Medulla oblongata (tissue), 1 donor: ENCODE data around the gene NAV2.
A peak's percentile ranks its signal among the peaks of the same experiment; 100 is the strongest.

Experiments
- DNase-seq: peaks from one replicate; pipeline ENCODE4 v3.0.0-alpha.2; 2015; ENCODE audit errors: extremely low spot score

The NAV2 gene

DNA sequence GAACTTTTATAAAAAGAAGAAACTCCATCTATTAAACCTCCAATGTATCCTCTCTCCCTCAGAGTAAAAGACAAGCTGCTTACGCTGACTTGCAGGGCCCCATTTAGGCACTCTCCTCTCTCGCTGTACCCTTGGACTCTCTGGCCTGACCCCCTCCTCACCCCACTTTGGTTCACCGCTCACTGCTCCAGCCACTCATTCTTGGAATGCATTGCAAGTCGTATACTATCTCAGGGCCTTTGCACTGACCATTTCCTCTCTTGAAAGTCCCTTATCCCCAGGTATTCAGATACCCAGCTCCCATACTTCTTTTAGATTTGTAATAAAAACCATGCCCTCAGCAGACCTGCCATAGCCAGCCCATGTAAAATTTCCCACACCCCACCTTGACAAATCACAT lies 308.1 kb downstream of the NAV2 start:
- DNase-seq: no peak

DNA sequence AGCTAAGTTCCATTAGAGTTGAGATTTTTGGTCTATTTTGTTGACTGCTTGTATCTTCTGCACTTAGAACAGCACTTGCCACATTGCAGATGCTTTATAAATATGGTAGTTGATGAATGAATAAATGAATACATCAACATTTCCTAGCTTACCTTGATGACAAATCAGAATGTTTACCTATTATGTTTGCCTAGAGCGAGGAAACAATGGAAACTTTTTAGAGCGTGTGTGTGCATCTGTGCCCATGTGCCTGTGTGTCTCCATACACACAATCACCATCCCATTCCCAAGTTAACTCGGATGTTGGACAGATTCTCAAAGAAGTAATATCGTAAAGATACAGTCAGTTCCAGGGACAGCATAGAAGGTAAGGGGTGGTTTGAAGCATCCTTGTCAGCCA lies 308.6 kb downstream of the NAV2 start:
- DNase-seq: no peak

DNA sequence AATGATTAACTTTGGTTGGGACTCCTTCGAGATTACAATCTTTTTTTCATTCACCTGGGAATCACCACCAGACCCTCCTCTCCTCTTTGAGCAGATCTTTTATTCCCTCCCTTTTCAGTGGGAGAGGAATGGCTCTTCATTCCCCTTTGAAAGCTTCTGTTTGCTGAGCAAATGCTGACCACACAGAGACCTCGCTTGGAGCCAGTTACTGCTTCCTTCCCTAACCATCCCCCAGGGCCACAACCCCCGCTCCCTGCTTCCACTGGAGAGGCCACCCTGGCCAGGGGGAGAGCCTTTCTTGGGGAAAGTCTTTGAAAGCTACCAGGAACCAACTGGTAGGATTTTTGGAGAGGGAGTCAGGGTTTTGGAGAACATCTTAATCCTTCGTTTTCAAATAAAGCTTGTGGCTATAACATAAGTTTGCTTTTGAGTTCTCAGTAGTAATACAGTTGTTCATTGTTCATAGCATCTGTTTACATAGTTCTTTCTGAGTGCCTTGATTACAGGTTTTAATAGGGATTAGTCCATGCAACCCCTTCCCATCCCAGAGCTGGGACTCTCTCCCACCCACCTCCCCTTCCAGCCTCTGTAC lies 309.2 kb downstream of the NAV2 start:
- no peak for DNase-seq

DNA sequence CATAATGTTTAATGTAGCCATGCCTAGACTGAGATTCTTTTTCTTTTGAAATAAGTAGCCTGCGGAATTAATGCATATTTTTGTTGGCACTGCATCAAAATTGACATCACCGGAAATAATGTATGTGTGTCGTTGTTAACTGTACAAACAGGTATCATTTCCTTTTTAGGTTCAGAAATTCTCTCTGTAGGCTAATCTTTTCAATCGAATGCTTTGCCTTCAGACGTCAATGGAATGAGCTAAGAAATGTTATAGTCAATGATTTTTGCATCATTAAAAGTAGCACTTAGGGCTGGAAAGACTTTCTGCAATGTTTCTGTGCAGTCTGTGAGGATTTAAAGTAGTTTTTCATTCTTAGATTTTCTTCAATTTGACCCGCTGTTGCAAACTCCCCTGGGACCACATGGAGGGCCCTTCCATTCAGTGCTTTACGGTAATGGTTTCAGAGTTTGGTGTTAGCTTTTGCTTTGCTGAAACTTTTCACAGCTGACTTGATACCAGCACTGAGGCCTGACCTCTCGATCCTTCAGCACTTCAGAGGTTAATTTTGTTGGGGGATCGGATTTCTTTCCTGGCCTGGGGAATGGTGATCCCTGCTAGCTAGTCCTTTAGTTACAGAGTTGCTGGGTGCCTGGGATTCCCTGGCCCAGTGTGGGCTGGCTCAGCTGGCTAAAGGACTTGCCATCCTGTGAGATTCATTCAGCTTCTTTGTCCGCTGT lies 309.9 kb downstream of the NAV2 start:
- DNase-seq: no peak

DNA sequence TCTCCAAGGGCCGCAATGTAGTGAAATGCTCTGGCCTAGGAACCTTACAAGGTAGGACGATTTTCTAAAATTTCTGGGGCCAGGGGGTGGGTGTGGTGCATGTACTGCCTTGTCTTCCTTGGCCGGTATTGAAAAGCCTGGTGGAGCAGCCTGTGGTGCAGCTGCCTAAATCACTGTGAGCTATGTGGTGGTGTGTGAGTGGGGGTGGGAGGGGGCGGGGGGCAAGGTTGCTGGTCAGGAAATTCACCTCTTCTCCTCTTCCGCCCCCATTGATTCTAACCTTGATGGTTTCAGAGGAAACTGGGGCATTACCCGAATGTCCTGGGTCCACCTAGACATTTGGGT lies 310.4 kb downstream of the NAV2 start:
- no peak for DNase-seq

DNA sequence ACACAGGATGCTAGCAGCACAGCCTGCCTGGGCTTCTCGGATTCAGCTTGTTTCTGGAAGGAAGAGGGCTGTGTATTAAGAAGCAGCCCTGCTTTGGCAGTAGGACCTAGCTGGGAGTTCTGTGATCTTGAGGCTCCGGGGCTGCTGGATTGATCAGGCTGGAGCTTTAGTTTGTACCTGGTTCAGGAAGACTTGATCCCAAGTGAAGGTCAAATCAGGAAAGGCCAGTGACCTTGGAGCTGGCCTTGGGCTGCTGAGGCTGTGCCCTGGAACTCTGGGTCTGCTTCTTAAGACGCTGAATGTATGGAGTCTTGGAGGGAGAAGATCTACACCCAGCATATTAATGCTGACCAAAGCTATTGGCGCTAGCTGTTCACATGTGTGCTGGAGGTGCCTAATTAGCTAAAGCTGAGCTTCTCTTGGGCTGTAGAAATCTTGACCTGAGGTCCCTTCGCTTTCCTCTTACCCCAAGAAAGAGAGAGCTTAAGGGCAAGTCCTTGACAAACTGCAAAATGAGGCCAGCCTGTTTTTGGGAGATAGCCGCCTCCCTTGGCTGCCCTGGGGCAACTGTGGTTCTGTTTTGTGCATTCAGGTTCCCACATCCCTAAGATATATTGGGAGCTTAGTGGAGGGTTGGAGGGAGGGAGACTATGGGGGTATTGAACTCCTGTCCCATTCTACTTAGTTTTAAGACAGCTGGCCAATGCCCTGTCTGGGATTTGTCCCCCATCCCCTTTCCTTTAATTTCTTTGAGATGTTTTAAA lies 311.7 kb downstream of the NAV2 start:
- no peak for DNase-seq

DNA sequence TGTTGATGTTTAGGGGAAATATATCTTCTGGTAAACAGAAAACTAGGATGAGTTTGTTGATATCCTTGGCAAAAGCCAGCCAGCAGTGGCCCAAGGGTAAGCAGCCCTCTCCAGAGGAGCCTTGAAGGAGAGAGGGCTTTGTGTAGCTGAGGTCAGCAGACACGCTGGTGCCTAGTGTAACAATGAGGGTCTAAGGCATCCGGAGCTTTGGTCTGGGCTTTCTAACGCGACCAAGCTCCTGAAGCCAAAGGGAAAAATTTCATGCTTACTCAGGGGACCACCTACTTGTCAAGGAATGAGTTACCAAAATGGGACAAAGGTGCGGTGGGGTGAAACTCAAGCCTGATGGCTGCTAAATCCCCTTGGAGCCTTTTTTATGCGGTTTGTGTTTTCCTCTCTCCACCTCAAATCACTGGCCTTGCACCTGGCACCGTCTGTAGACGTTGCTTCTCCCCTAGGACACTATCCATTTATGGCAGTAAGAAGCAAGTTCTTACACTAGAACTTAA lies 312.7 kb downstream of the NAV2 start:
- peak; percentile 48 for DNase-seq

DNA sequence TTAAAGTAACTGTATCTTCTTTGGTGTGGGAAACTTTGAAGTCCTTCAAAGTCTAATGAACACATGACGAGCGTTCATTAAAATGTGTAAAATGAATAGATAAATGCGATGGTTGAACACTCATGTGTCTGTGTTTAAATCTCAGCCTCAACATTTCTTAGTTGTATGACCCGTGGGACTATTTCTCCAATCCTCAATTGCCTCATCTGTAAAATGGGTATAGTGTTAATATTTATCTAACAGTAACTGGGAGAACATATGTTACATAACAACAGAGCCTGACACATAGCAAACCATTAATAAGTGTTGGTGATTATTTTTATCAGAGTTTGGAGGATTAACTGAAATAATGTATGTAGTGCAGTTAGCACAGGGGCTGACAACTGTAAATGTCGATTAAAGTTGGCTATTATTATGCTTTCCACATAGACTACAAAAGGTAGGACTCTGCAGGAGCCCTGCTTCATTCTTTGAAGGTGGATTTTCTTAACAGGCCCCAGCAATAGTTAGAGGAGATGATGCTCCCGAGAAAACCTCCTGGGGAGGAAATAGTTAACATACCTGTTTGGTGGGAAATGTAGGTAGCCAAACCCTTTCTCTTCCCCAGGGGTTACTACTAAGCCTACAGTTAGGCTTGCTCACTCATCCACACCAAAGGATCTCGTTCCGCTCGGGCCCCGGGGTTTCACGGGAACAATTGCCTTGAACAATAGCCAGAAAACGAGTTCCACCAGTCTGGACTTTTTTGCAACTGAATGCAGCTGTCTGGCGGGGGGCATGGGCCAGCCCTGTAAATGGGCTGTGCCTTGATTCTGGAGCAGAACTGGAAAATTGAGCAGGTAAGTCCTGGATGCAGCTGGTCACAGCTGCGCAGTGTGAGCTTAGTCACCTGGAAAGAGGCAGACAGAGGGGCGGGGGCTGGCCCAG lies 314.3 kb downstream of the NAV2 start:
- DNase-seq: no peak

DNA sequence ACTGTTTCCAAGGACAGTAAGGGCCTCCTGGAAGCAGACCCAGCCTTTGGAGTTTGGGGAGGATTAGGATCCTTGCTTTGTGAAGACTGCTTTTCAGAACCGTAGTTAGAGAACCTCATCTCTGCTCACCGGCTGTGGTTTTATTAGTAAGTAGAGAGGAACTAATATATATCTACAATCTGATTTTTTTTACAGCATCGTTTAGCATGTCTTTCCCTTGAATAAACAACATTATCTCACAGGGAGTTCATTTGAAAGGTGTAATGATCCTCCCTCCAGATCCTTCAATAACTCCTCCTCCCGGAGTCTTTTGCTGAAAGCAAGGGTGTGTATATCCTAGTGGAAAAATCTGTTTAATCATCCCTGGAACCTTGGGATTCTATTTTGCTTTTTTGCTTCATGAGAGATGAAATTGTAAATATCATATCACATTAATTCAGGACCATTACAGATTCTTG lies 314.9 kb downstream of the NAV2 start:
- DNase-seq: no peak

DNA sequence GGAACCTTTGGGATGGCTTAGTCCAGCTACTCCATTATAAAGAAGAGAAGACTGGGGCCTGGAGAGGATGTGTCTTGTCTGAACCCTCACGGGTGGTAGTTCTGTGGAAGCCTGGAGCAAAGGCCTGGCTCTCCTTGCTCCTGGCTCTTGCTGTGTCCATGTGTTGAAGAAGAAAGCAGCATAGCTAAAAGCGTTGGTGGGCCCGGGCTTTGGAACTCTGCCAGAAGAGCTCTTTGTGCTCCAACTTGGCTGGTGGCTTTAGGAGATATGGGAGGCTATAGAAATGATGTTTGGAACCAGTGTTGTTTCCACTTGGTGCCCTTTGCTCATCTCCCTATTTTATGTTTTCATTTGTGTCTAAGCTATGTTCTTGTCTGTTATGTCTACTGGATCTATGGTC lies 316.6 kb downstream of the NAV2 start:
- no peak for DNase-seq

DNA sequence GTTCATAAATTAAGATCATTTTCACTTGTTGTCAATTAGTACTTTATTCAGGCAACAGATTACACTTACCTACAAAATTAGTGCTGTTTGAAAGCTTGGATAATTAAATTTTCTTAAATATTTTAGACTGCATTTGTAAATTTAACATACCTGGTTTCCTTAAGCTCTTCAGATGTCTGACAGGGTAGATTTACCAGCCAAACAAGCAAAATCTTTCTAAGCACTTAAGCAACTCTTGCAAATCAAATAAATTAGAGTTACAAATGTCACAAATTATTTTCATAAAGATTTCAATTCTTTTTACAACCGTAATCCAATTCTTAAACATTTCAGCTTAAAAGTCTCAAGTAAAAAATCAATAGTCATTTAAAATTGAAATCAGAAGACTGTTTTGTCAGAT lies 317.8 kb downstream of the NAV2 start:
- DNase-seq: no peak

DNA sequence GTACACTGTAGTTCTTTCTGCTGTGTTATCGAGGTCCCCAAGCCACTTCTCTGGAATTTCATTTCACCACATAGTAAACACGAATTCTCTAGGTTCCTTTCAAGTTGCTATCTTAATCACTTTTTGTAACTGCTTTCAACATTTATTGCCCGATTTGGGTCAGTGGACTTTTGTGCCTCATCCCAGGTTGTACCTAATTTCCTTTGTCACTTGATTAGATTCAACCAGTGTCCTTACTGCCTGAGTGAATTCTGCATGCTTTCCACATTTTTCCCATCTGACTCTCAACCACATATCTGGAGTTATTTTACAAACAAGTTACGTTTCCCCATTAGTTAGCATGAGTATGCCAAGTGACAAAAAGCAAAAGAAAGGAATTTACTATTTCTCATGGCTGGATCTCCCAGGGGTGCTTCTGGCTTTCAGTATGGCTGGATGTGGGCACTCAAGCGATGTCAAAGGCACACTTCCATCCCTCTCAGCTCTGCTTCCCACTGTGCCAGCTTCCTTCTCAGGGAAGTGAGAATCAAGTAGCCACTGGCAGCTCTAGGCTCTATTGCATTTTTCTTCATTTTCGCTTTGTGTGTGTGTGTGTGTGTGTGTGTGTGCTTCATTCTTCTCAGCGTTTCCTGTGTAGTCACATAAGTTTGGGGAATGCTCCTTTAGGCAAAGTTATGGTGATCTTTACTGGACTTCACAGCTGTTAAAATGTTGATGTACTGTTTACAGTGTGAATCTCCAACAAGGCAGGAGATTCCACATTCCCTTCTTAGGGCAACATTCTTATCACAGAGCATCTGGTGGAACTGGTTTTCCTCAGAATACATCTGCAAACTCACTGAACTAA lies 318.7 kb downstream of the NAV2 start:
- no peak for DNase-seq

DNA sequence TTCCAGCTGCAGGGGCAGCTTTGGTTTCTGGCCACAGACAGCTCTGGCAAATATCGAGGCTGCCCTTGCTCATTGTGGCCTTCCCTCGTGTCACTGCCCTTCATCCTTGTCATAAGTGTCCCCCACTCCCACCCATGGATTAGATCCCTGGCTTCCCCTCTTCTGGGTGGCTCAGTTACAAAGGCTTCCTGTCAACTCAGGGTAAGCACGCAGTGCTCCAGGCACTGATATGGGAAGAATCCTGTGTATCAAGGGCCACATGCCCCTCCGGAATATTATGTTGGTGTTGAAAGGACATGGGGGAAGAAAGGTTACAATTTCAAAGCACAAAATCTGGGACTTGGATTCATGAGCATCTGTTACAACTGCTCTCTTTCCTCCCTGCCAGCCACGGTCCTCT lies 319.5 kb downstream of the NAV2 start:
- no peak for DNase-seq

DNA sequence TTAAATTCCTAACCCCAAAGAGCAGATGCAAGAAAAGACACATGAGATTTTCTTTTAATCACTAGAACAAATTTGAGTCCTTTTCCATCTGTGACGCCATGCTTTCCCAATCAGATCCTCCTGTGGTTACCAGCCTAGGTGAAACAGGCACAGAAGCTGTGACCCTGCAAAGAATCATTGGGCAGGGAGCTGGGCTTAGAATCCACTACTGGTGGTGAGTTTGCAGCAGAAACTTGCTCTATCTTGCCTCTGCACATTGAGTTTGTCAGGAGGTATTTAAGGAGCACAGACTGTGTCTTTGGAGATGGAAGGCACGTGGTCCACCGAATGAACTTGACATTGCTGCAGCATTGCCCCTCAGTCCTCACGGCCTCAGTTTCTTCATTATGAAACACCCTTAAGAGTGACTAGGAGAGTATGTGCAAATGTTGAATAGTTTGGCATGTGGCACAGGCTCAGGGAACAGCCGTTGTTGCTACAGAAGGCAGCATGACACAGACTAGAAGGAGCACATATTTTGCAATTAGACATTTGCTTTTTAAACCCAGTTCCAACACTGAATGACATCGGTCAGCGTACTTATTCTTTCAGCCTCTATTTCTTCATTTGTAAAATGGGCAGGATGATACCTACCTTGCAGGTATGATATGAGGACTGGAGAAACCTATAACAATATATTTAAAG lies 320.1 kb downstream of the NAV2 start:
- no peak for DNase-seq

DNA sequence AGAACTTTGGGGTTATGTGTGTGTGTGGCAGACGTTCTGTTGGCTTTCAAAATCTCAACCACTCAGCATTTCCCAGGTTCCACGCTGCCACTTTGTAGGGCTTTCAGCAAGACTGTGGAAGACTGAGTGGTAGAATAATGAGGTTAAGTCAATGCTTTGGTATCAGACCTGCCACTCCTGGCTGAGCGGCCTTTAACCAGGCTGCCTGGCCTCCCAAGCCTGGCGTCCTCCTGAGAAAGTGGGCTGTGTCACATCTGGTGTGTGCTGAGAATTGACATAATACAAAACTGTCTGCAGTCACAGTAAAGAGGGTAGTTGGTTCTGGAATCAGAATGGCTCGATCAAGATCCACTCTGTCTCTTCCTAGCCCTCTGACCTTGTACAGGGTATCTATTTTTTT lies 321.2 kb downstream of the NAV2 start:
- DNase-seq: no peak

DNA sequence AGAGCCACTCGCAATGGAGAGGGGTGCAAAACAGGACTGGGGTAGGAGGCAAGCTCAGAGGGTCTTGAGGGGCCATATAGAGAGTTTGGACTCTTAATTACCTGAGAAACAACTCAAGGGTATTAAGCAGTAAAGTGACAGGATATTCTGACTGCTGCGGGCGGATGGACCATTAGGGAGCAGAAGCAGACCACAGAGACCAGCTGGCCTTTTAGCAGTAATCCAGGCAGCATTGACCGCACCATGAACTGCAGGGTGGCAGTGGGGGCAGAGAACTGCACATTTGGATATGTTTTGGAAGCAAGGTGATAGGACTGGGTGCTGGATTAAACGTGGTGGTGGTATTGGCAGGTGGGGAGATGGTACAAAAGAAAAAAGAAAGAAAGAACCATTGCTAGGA lies 322.3 kb downstream of the NAV2 start:
- no peak for DNase-seq

DNA sequence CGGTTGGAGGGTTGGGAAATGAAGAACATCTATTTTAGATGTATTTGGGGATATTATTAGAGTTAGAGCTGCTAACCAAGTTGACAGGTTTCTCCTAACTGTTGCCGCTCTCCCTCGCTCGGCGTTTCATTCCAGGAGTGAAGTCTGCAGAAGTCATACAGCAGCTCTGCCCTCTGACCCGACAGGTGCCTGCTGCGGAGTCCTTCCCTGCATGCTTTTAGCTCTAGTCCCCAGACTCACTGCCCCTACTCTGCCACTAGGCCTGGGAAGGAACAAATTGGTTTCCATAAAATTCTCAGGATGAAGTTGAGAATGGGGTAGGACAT lies 322.7 kb downstream of the NAV2 start:
- no peak for DNase-seq

DNA sequence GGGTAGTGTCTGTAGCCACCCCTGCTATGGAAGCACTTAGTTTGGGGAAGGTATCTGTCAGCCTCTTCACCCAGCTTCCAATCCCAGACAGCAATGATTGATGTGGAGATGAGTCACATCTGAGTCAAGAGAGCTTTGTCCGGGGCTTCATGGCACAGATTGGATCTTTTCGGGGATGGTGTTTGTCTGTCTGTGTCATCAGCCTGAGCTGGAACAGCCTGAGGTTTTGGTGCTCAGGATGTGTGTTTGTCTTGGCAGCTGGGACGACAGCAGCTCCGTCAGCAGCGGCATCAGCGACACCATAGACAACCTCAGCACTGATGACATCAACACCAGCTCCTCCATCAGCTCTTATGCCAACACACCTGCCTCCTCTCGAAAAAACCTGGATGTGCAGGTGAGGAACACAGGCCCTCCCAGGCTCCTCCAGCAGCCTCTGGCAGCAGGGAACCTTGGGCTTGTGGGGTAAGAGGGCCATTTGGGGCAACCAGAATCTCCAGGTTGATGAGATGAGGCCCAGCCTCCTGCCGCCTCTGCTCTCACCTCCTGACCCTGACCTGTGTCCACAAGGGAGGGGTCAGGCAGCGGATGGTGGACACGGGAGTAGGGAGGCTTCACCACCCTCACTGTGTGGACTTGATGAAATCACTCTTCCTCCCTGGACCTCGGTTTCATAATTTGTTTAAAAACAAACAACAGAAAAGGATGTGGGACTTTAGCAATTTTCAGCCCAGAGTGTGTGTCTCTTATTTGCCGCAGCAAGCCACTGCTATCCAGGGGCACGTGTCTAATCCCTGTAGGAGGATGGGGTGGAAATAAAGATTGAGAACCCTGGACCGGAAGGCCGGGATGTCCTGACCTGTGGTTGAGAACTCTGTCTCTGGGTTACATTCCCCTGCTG lies 323.3 kb downstream of the NAV2 start:
- DNase-seq: no peak

DNA sequence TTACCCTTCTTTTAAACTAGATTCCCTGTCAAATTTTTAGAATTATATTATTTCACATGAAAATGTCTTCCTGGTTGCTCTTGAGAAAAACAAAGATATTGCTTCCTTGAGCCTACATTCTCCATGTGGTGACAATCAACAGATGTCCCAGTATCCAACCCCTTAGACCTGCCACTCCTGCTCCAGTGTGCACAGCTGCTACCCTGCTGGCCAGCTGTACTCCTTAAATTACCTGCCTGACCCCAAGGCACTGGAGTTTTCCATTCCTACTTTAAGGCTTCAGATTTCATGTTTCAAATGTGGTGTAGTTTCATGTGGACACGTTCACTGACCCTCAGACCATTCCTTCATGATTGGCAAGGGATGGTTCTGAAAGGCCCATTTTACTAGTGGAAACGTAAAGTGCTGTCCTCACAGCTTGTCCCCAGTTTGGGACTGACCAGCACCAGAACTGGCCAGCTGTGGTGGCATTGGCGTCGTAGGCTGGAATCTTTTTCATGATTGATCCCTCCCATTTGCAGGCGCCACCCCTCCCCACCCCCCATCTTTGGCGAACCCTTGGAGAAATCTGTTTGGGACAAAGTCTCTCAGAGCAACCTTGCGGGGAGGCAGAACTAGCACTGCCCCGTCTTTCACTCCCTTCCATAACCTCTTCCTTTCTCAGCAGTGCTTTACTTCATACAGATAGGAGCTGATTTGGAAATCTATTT lies 324.1 kb downstream of the NAV2 start:
- DNase-seq: no peak
